ENCODE data around the gene ADGRL3.

ADGRL3 gene

GRCh38 chr4:62028745-62029144, 828.6 kb downstream of the ADGRL3 start:
- Mint-ChIP-seq H3K4me3 (no peak overlapping the region), H3K9me3 (no peaks in the 10 kb centered on the region), H3K36me3 (no peaks in the 10 kb centered on the region), H3K4me1 (no peaks in the 10 kb centered on the region), H3K27ac (no peak overlapping the region), H3K27me3 (no peaks in the 10 kb centered on the region)

DNA sequence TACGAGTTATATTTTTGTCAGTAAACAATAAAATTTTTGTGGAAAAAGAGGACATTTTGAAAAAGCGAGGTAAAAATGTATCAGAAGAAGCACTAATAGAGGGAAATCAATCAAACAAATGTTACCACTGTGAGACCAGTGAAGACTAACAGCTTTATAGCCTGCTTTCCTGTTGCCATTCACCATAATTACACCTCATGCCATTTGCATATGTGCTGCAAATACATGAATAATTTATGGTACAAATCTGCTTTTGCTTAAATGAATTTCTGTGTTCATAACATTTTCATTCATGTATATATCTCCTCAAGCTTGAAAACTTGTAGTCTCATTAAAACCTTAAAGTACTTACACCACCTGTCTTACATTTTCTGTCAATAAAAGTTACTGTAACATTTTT, 830.8 kb downstream of the ADGRL3 start:
- Mint-ChIP-seq H3K36me3 (no peaks in the 10 kb centered on the region), H3K4me1 (no peaks in the 10 kb centered on the region), H3K9me3 (no peaks in the 10 kb centered on the region), H3K4me3 (no peak overlapping the region), H3K27ac (no peak overlapping the region), H3K27me3 (no peaks in the 10 kb centered on the region)

GRCh38 chr4:62037571-62037970, 837.4 kb downstream of the ADGRL3 start:
- Mint-ChIP-seq H3K36me3 (no peaks in the 10 kb centered on the region), H3K27me3 (no peaks in the 10 kb centered on the region), H3K4me1 (no peaks in the 10 kb centered on the region), H3K9me3 (no peaks in the 10 kb centered on the region), H3K27ac (no peak overlapping the region), H3K4me3 (no peak overlapping the region)

- H3K9me3 Mint-ChIP-seq, result no peaks in the 10 kb centered on the region
- no peaks in the 10 kb centered on the region for H3K27me3 Mint-ChIP-seq
- H3K36me3 Mint-ChIP-seq, result no peaks in the 10 kb centered on the region
- H3K4me1 Mint-ChIP-seq, result no peaks in the 10 kb centered on the region
- no peak overlapping the region for H3K27ac Mint-ChIP-seq
- H3K4me3 Mint-ChIP-seq, result no peak overlapping the region
Observed at GRCh38 chr4:62051332-62051731, 851.2 kb downstream of the ADGRL3 start.

DNA sequence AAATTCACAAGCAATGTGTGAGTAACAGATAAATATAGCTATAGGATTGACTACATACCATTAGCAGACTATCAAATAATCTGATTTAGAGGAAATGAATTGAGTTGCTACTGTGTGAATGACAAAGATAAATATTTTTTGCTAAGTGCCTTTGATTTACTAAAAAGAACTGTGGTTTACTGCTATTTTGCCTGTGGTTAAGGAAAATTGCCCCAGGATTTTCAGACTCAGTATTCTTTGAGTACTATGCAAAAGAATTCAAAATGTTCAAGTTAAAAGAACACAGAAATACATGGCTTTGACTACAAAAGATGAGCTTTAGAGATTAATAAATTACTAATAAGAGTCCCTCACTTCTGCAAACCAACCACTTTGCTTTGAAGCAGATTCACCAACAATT, 853.8 kb downstream of the ADGRL3 start:
- Mint-ChIP-seq H3K27me3 (no peaks in the 10 kb centered on the region), H3K27ac (no peak overlapping the region), H3K36me3 (no peaks in the 10 kb centered on the region), H3K9me3 (no peaks in the 10 kb centered on the region), H3K4me3 (no peak overlapping the region), H3K4me1 (no peaks in the 10 kb centered on the region)

GRCh38 chr4:62057031-62057430, 856.9 kb downstream of the ADGRL3 start:
- no peak overlapping the region for H3K27ac Mint-ChIP-seq
- H3K9me3 Mint-ChIP-seq, result no peaks in the 10 kb centered on the region
- no peaks in the 10 kb centered on the region for H3K27me3 Mint-ChIP-seq
- H3K4me3 Mint-ChIP-seq, result no peak overlapping the region
- H3K36me3 Mint-ChIP-seq, result no peaks in the 10 kb centered on the region
- no peaks in the 10 kb centered on the region for H3K4me1 Mint-ChIP-seq

GRCh38 chr4:62058571-62058970, 858.4 kb downstream of the ADGRL3 start:
- no peaks in the 10 kb centered on the region for H3K9me3 Mint-ChIP-seq
- no peaks in the 10 kb centered on the region for H3K27me3 Mint-ChIP-seq

DNA sequence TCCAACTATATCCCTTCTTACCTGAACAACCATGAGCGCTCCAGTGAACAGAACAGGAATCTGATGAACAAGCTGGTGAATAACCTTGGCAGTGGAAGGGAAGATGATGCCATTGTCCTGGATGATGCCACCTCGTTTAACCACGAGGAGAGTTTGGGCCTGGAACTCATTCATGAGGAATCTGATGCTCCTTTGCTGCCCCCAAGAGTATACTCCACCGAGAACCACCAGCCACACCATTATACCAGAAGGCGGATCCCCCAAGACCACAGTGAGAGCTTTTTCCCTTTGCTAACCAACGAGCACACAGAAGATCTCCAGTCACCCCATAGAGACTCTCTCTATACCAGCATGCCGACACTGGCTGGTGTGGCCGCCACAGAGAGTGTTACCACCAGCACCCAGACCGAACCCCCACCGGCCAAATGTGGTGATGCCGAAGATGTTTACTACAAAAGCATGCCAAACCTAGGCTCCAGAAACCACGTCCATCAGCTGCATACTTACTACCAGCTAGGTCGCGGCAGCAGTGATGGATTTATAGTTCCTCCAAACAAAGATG, 870.2 kb downstream of the ADGRL3 start:
- no peaks in the 10 kb centered on the region for H3K4me1 Mint-ChIP-seq
- no peaks in the 10 kb centered on the region for H3K9me3 Mint-ChIP-seq
- no peak overlapping the region for H3K4me3 Mint-ChIP-seq
- no peaks in the 10 kb centered on the region for H3K27me3 Mint-ChIP-seq
- no peaks in the 10 kb centered on the region for H3K36me3 Mint-ChIP-seq
- H3K27ac Mint-ChIP-seq, result no peak overlapping the region

More at GRCh38 chr4:62058571-62058970, 858.4 kb downstream of the ADGRL3 start:
- no peak overlapping the region for H3K4me3 Mint-ChIP-seq
- H3K4me1 Mint-ChIP-seq, result no peaks in the 10 kb centered on the region
- no peak overlapping the region for H3K27ac Mint-ChIP-seq
- no peaks in the 10 kb centered on the region for H3K36me3 Mint-ChIP-seq

DNA sequence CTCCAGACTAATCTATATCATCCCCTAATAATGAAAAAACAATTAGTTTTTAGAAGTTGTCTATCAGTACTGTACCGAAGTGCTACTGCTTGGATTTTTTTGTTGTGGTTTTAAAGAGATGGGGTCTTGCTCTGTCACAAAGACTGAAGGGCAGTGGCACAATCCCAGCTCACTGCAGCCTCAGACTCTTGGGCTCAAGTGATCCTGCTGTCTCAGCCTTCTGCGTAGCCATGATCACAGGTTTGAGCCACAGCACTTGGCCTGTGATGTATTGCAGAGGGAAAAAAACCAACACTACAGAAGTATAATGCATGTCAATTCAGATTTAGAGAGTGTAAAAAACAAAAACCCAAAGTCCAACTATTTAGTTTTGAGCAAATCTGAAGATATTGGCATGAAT, 875.0 kb downstream of the ADGRL3 start:
- no peaks in the 10 kb centered on the region for H3K4me1 Mint-ChIP-seq
- no peaks in the 10 kb centered on the region for H3K27me3 Mint-ChIP-seq
- no peak overlapping the region for H3K27ac Mint-ChIP-seq
- no peaks in the 10 kb centered on the region for H3K9me3 Mint-ChIP-seq
- no peaks in the 10 kb centered on the region for H3K36me3 Mint-ChIP-seq
- no peak overlapping the region for H3K4me3 Mint-ChIP-seq

GRCh38 chr4:62075521-62075920, 875.4 kb downstream of the ADGRL3 start:
- Mint-ChIP-seq H3K27me3 (no peaks in the 10 kb centered on the region), H3K27ac (no peak overlapping the region), H3K4me1 (no peaks in the 10 kb centered on the region), H3K36me3 (no peaks in the 10 kb centered on the region), H3K9me3 (no peaks in the 10 kb centered on the region), H3K4me3 (no peak overlapping the region)

- Mint-ChIP-seq H3K4me1 (no peaks in the 10 kb centered on the region), H3K27me3 (no peaks in the 10 kb centered on the region), H3K9me3 (no peaks in the 10 kb centered on the region)
Observed at GRCh38 chr4:62077406-62077805, 877.3 kb downstream of the ADGRL3 start.

DNA sequence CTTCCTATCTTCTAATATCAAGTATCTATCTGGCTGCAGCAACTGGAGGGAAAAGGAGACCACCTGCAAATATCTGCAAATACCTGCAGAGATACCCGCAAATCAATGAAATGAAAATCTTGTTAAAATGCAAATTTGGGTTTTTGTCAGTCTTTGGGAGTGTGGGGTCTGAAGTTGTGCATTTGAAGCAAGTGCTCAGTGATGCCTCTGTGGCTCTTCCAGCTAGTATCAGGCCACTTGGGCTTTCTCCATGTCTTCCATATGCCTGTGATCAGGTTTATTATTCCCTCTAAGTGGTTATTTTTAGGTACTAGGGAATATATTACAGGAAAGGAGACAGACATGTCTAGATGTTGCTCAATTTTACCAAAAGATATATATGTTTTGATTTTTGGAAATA, 880.3 kb downstream of the ADGRL3 start:
- H3K27me3 Mint-ChIP-seq, result no peaks in the 10 kb centered on the region
- no peaks in the 10 kb centered on the region for H3K9me3 Mint-ChIP-seq
- H3K36me3 Mint-ChIP-seq, result no peaks in the 10 kb centered on the region
- no peak overlapping the region for H3K4me3 Mint-ChIP-seq
- no peaks in the 10 kb centered on the region for H3K4me1 Mint-ChIP-seq
- H3K27ac Mint-ChIP-seq, result no peak overlapping the region

More at GRCh38 chr4:62077406-62077805, 877.3 kb downstream of the ADGRL3 start:
- H3K27ac Mint-ChIP-seq, result no peak overlapping the region
- H3K4me3 Mint-ChIP-seq, result no peak overlapping the region
- H3K36me3 Mint-ChIP-seq, result no peaks in the 10 kb centered on the region

DNA sequence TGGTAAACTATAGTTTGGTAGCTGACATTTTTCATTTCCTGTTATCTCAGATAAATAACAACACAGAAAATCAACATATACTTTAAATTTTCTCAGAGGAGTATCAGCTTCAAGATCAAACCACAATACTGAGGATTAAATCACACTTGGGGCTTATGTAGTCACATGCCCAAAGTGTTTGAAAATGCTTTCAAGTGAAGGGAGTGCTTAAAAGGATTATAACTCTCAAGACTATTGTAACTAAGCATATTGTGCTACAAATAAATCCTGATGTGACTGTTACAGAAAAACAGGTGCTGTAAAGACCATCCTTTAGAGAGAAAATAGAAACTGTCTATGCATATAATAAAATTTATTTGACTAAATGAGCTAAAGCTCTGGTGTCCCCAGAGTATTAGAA, 887.6 kb downstream of the ADGRL3 start:
- Mint-ChIP-seq H3K4me3 (no peak overlapping the region), H3K9me3 (peaks cover 11% of the 10 kb centered on the region), H3K36me3 (no peaks in the 10 kb centered on the region), H3K27me3 (no peaks in the 10 kb centered on the region), H3K4me1 (no peaks in the 10 kb centered on the region), H3K27ac (no peak overlapping the region)

DNA sequence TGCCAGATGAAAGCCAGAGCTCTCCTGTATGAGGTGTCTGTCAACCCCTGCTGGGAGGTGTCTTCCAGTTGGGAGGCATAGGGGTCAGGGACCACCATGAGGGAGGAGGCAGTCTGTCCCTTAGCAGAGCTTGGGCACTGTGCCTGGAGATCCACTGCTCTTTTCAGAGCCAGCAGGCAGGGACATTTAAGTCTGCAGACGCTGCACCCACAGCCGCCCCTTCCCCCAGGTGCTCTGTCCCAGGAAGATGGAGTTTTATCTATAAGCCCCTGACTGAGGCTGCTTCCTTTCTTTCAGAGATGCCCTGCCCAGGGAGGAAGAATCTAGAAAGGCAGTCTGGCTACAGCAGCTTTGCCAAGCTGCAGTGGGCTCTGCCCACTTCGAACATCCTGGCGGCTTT, 893.6 kb downstream of the ADGRL3 start:
- Mint-ChIP-seq H3K36me3 (no peaks in the 10 kb centered on the region), H3K27ac (no peak overlapping the region), H3K9me3 (peaks cover 16% of the 10 kb centered on the region), H3K4me3 (no peak overlapping the region), H3K4me1 (no peaks in the 10 kb centered on the region), H3K27me3 (no peaks in the 10 kb centered on the region)

DNA sequence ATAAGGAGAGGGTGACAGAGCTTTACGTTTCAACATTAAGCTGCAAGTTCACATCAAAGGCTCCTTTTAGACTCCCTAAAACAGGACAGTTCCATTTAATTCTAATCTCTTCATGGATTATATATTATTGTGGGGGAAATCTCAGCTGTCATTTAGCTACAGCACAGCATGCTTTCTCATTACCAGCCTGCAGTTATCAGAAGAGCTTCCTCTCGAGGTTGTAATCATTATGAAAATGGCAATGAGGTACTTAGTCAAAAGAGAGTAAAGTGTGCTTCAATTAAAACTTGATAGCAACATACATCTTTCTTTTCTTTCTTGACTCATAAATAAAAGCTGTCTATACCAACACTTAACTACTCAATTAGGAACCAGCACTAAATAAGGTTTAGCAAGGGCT, 896.8 kb downstream of the ADGRL3 start:
- H3K27me3 Mint-ChIP-seq, result no peaks in the 10 kb centered on the region
- no peaks in the 10 kb centered on the region for H3K36me3 Mint-ChIP-seq
- H3K4me3 Mint-ChIP-seq, result no peak overlapping the region
- H3K4me1 Mint-ChIP-seq, result no peaks in the 10 kb centered on the region
- H3K9me3 Mint-ChIP-seq, result peaks cover 7% of the 10 kb centered on the region
- no peak overlapping the region for H3K27ac Mint-ChIP-seq

DNA sequence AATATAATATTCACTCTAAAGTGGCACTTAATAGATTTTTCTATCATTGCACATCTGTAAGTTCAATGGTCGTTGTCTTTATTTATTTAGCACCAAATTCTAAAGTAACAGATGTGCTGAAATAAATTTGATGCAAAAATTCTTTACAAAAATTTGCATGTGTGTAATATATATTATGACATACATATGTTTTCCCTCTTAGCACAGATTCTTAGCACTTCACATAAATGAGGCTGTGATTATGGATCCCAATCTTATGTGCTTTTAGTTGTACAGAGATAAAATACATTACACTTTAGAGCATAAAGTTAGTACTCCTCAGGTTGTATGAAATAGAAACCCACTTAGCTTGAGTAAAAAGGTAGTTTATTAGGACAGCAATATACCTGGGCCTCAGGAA, 915.1 kb downstream of the ADGRL3 start:
- no peaks in the 10 kb centered on the region for H3K4me1 Mint-ChIP-seq
- H3K27me3 Mint-ChIP-seq, result no peaks in the 10 kb centered on the region
- H3K36me3 Mint-ChIP-seq, result no peaks in the 10 kb centered on the region
- H3K4me3 Mint-ChIP-seq, result no peak overlapping the region
- H3K9me3 Mint-ChIP-seq, result peaks cover 11% of the 10 kb centered on the region
- H3K27ac Mint-ChIP-seq, result no peak overlapping the region

DNA sequence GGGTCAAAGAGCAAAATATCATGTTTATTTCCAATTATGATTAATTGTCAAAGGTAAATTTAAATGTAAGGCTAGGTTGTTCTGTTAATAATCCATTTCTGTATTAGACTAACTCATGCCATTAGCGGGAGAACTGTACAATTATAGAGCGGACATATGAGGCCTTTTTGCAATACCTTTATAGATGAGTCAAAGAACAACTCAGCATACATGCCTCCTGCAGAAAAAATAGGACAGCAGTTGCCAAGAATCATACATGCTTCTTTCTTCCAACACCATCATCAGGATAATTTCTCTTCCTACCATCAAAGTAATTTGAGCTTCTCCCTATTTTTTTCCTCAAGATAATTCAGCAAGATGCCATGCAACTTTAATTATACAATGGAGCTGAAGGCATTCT, 917.8 kb downstream of the ADGRL3 start:
- no peak overlapping the region for H3K27ac Mint-ChIP-seq
- no peak overlapping the region for H3K4me3 Mint-ChIP-seq
- H3K27me3 Mint-ChIP-seq, result no peaks in the 10 kb centered on the region
- H3K4me1 Mint-ChIP-seq, result no peaks in the 10 kb centered on the region
- H3K36me3 Mint-ChIP-seq, result no peaks in the 10 kb centered on the region
- H3K9me3 Mint-ChIP-seq, result peaks cover 11% of the 10 kb centered on the region
